ENCODE data around the gene CEP120. TPM values are rescaled to one million over a fixed set of nuclear protein-coding genes. Genes with fewer than 3 reads are reported as not detected.
"Not testable (repeated sequence)": the region's sequence is repeated elsewhere in the genome, so short reads cannot be mapped to it uniquely, and the experiment has no call there.

Gene CEP120
- total RNA-seq, 4 donors from 2014 or later = 5.0 to 21.4 (median 9.1) TPM

- TF ChIP-seq CTCF (IDR thresholded peaks at IDR 0.05) (no peak), POLR2A (IDR thresholded peaks at IDR 0.05) (no peak)
- WGBS, 2 donors = 92 to 93% methylated on average over 1 of the region's 1 CpG
- no peak overlapping the region for H3K4me3 ChIP-seq (ENCODE audit: low read depth, poor library complexity, severe bottlenecking)
- intact Hi-C loops (cut with DNase I; ENCODE audit: low total_unique reads) = no loop called here
- no peak for DNase-seq (ENCODE audit: low spot score in 2 of 2)
Measured at GRCh38 chr5:123436201-123436600, 13.0 kb upstream of the CEP120 start.

- TF ChIP-seq POLR2A (IDR thresholded peaks at IDR 0.05) (no peak), CTCF (IDR thresholded peaks at IDR 0.05) (no peak)
- H3K4me3 ChIP-seq (ENCODE audit: low read depth, poor library complexity, severe bottlenecking) = no peak overlapping the region
- intact Hi-C loops (cut with DNase I; ENCODE audit: low total_unique reads) = no loop called here
- 89 to 93% methylated on average over 1 of the region's 1 CpG for WGBS, 2 donors
- DNase-seq (ENCODE audit: low spot score in 2 of 2) = no peak
Measured at GRCh38 chr5:123434796-123435195, 11.6 kb upstream of the CEP120 start.

DNA sequence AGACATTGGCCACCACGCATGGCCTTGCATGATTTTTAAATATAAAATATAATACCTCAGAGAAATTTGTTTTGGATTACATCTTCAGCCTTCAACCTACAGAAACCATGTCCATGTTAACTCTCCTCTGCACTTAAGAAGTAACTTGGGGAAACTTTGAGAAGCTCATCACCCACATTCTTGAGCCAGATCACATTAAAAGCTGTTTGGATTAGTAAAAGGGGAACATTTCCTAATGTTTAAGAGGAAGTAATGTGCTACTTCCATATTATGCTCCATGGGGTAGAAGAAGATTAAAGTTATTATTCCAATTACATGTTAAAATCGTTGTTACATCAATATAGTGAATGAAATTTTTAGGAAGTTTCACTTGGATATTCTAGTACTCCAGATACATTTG, 10.4 kb upstream of the CEP120 start:
- WGBS, 2 donors = 91 to 96% methylated on average over 2 of the region's 2 CpGs
- TF ChIP-seq POLR2A (IDR thresholded peaks at IDR 0.05) = no peak
- no peak for TF ChIP-seq CTCF (IDR thresholded peaks at IDR 0.05)
- DNase-seq (ENCODE audit: low spot score in 2 of 2) = no peak
- H3K4me3 ChIP-seq (ENCODE audit: low read depth, poor library complexity, severe bottlenecking) = no peak overlapping the region
- intact Hi-C loops (cut with DNase I; ENCODE audit: low total_unique reads) = no loop called here

DNA sequence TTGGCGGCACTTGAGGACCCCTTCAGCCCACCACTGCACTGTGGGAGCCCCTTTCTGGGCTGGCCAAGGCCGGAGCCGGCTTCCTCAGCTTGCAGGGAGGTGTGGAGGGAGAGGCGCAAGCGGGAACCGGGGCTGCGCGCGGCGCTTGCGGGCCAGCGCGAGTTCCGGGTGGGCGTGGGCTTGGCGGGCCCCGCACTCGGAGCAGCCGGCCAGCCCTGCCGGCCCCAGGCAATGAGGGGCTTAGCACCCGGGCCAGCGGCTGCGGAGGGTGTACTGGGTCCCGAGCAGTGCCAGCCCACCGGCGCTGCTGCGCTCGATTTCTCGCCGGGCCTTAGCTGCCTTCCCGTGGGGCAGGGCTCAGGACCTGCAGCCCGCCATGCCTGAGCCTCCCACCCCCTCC, 7.2 kb upstream of the CEP120 start:
- H3K4me3 ChIP-seq (ENCODE audit: low read depth, poor library complexity, severe bottlenecking); intact Hi-C loops (cut with DNase I; ENCODE audit: low total_unique reads); DNase-seq (ENCODE audit: low spot score in 2 of 2): not testable (repeated sequence)
- WGBS, 2 donors = 84 to 91% methylated on average over 26 to 28 of the region's 32 CpGs

DNA sequence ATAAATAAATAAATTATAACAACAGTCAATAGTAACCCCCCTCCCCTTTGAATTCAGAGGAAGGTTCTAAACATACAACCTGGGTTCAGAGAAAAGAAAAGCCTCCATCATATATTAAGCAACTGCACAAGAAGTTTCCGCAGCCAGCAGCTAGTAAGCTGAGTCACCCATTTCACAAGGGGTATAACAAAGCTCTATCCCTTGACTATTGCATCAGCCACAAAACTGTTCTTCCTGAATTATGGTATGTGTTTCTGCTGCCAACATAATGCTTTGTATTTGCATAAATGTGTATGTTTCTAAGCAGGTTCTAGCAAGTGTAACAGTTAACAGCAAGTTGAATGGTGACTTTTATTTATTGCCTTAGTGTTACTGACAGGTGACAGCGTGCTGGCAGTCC, 6.8 kb upstream of the CEP120 start:
- peak in 1 of 2 donors; percentile 32 for DNase-seq (ENCODE audit: low spot score in 2 of 2)
- intact Hi-C loops (cut with DNase I; ENCODE audit: low total_unique reads) = no loop called here
- 56 to 76% methylated on average over 2 of the region's 2 CpGs for WGBS, 2 donors
- no peak overlapping the region for H3K4me3 ChIP-seq (ENCODE audit: low read depth, poor library complexity, severe bottlenecking)
- TF ChIP-seq CTCF (IDR thresholded peaks at IDR 0.05) (no peak), POLR2A (IDR thresholded peaks at IDR 0.05) (no peak)

GRCh38 chr5:123429221-123429954, 6.2 kb upstream of the CEP120 start:
- no peak for TF ChIP-seq CTCF (IDR thresholded peaks at IDR 0.05)
- no peak for TF ChIP-seq POLR2A (IDR thresholded peaks at IDR 0.05)
- intact Hi-C loops (cut with DNase I; ENCODE audit: low total_unique reads) = no loop called here
- H3K4me3 ChIP-seq (ENCODE audit: low read depth, poor library complexity, severe bottlenecking) = no peak overlapping the region
- DNase-seq (ENCODE audit: low spot score in 2 of 2) = no peak
- WGBS, 2 donors = 73 to 76% methylated on average over 3 of the region's 3 CpGs

Measured in lower leg skin (tissue), 4 donors.